ENCODE measurements around the gene TSEN2. TPM values are rescaled to one million over a fixed set of nuclear protein-coding genes. Genes with fewer than 3 reads are reported as not detected.

The TSEN2 gene
- total RNA-seq, 1 experiment from 2014 or later = 22.0 TPM

- Histone ChIP-seq H3K4me1 (ENCODE audit: control insufficient read depth, insufficient read depth, low read length) (no peaks in the 10 kb centered on the region), H3K27me3 (ENCODE audit: control insufficient read depth, insufficient read depth, low read length) (no peaks in the 10 kb centered on the region), H3K4me3 (ENCODE audit: low read depth in 2 of 2, low read length in 2 of 2) (no peak overlapping the region), H3K9me3 (ENCODE audit: control insufficient read depth, insufficient read depth, low read depth, low read length) (no peaks in the 10 kb centered on the region), H3K27ac (ENCODE audit: low read length) (no peak overlapping the region), H3K36me3 (ENCODE audit: control insufficient read depth, insufficient read depth, low read length) (no peaks in the 10 kb centered on the region)
- CTCF ChIA-PET = no interaction called here
- intact Hi-C loops (cut with micrococcal nuclease; ENCODE audit: unreplicated experiment) (no loop called here), in situ Hi-C loops (cut with HindIII; ENCODE audit: low pct_unique_long_range_greater_than_20kb, low sequenced_read_pairs) (no loop called here)
- DNase-seq (ENCODE audit: low read depth, low spot score) (no peak), ATAC-seq (no peak)
- TF ChIP-seq POLR2AphosphoS5 (IDR thresholded peaks at IDR 0.05; ENCODE audit: low read depth, low read length) = no peak
- TF ChIP-seq, protein P1, sequence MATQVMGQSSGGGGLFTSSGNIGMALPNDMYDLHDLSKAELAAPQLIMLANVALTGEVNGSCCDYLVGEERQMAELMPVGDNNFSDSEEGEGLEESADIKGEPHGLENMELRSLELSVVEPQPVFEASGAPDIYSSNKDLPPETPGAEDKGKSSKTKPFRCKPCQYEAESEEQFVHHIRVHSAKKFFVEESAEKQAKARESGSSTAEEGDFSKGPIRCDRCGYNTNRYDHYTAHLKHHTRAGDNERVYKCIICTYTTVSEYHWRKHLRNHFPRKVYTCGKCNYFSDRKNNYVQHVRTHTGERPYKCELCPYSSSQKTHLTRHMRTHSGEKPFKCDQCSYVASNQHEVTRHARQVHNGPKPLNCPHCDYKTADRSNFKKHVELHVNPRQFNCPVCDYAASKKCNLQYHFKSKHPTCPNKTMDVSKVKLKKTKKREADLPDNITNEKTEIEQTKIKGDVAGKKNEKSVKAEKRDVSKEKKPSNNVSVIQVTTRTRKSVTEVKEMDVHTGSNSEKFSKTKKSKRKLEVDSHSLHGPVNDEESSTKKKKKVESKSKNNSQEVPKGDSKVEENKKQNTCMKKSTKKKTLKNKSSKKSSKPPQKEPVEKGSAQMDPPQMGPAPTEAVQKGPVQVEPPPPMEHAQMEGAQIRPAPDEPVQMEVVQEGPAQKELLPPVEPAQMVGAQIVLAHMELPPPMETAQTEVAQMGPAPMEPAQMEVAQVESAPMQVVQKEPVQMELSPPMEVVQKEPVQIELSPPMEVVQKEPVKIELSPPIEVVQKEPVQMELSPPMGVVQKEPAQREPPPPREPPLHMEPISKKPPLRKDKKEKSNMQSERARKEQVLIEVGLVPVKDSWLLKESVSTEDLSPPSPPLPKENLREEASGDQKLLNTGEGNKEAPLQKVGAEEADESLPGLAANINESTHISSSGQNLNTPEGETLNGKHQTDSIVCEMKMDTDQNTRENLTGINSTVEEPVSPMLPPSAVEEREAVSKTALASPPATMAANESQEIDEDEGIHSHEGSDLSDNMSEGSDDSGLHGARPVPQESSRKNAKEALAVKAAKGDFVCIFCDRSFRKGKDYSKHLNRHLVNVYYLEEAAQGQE (IDR thresholded peaks at IDR 0.05; ENCODE audit: insufficient read depth in 1 of 2, low read depth in 2 of 2, low read length in 1 of 2) = no peak
- TF ChIP-seq CTCF (IDR thresholded peaks at IDR 0.05) = no peak
- TF ChIP-seq TCF7L2 (IDR thresholded peaks at IDR 0.05; ENCODE audit: low read depth, low read length) = no peak
- no peak for TF ChIP-seq SIN3A (IDR thresholded peaks at IDR 0.05; ENCODE audit: borderline replicate concordance, insufficient read depth, low read depth, low read length)
- POLR2A ChIA-PET = no interaction called here
- BruUV-seq (replicated peaks) = no TSS peak
Measured at GRCh38 chr3:12569836-12570235, 85.6 kb downstream of the TSEN2 start.

GRCh38 chr3:12571986-12572385, 87.7 kb downstream of the TSEN2 start:
- Histone ChIP-seq H3K27ac (ENCODE audit: low read length) (no peak overlapping the region), H3K4me1 (ENCODE audit: control insufficient read depth, insufficient read depth, low read length) (no peaks in the 10 kb centered on the region), H3K9me3 (ENCODE audit: control insufficient read depth, insufficient read depth, low read depth, low read length) (no peaks in the 10 kb centered on the region), H3K27me3 (ENCODE audit: control insufficient read depth, insufficient read depth, low read length) (no peaks in the 10 kb centered on the region), H3K4me3 (ENCODE audit: low read depth in 2 of 2, low read length in 2 of 2) (no peak overlapping the region), H3K36me3 (ENCODE audit: control insufficient read depth, insufficient read depth, low read length) (no peaks in the 10 kb centered on the region)
- in situ Hi-C loops (cut with HindIII; ENCODE audit: low pct_unique_long_range_greater_than_20kb, low sequenced_read_pairs) (no loop called here), intact Hi-C loops (cut with micrococcal nuclease; ENCODE audit: unreplicated experiment) (no loop called here)
- TF ChIP-seq, protein P1 (IDR thresholded peaks at IDR 0.05; ENCODE audit: insufficient read depth in 1 of 2, low read depth in 2 of 2, low read length in 1 of 2) = no peak
- TF ChIP-seq POLR2AphosphoS5 (IDR thresholded peaks at IDR 0.05; ENCODE audit: low read depth, low read length) (no peak), CTCF (IDR thresholded peaks at IDR 0.05) (no peak), TCF7L2 (IDR thresholded peaks at IDR 0.05; ENCODE audit: low read depth, low read length) (no peak), SIN3A (IDR thresholded peaks at IDR 0.05; ENCODE audit: borderline replicate concordance, insufficient read depth, low read depth, low read length) (no peak)
- ChIA-PET POLR2A (no interaction called here), CTCF (no interaction called here)
- ATAC-seq = no peak
- no peak for DNase-seq (ENCODE audit: low read depth, low spot score)
- BruUV-seq (replicated peaks) = no TSS peak
